HCT116 (cell line): Measurements from ENCODE around the gene PRKN. TPM values are rescaled to one million over a fixed set of nuclear protein-coding genes. Genes with fewer than 3 reads are reported as not detected.

Source experiments
- ATAC-seq: fragments of 200-7000 bp; cut with Tn5 transposase; 2 replicates; pipeline ENCODE4 v1.9.1; 2020; ENCODE audit warnings: mild to moderate bottlenecking, moderate library complexity
- BruUV-seq: library from RNA; stranded (reverse); fragments of 400-500 nt; replicated peaks from 2 replicates; lab custom pipeline; 2021; lab: Mats Ljungman, UMichigan
- CTCF ChIA-PET: fragments of 300-600 bp; sonication (Branson Sonifier 250); formaldehyde crosslinking; loops from one replicate; lab custom pipeline; 2021; ENCODE audit warnings: antibody characterized with exemption; lab: Charles Lee
- POLR2A ChIA-PET: fragments of 300-600, 350-600 bp; sonication (Branson Sonifier 250); formaldehyde crosslinking; loops from one replicate; lab custom pipeline; 2021; ENCODE audit warnings: antibody characterized with exemption; lab: Charles Lee
- RAD21 ChIA-PET, 2 experiments: fragments of 300-600 bp; sonication (Branson Sonifier 250); formaldehyde crosslinking; loops; one replicate each; lab custom pipeline; 2023; ENCODE audit warnings: low total read pairs in 2 of 2; ENCODE audit not compliant: uncharacterized antibody in 2 of 2, unreplicated experiment in 2 of 2, low non-redundant PET in 1 of 2; lab: Charles Lee
- DNase-seq: peaks from one replicate; pipeline ENCODE4 v3.0.0-alpha.2; 2010; ENCODE audit warnings: low read depth, low spot score
- H2AFZ ChIP-seq: fragments of 200-600 bp; shearing (Covaris generic), sonication (generic); 2 replicates; pipeline ENCODE4 v1.6.1; 2017; ENCODE audit warnings: low read depth, mixed run types, mixed read lengths, antibody characterized with exemption, low read length; ENCODE audit not compliant: poor library complexity, severe bottlenecking
- H3K27ac ChIP-seq: 2 replicates; pipeline ENCODE4 v1.5.1; 2012; ENCODE audit warnings: low read depth, low read length
- H3K27me3 ChIP-seq: fragments of 200-600 bp; sonication (generic); 2 replicates; pipeline ENCODE4 v1.6.1; 2016; ENCODE audit warnings: mixed run types, low read length, mixed read lengths; ENCODE audit not compliant: insufficient read depth
- H3K36me3 ChIP-seq, 2 experiments: fragments of 200-500 bp in 1 of 2; fragments of 200-600 bp in 1 of 2; sonication (Bioruptor generic) in 1 of 2; sonication (generic) in 1 of 2; 2 replicates each; pipeline versions ENCODE4 v1.5.1 to v1.6.1; 2014 to 2016; ENCODE audit warnings: low read length in 2 of 2, inconsistent platforms in 1 of 2, mixed read lengths in 1 of 2, mixed run types in 1 of 2; ENCODE audit not compliant: insufficient read depth in 2 of 2, control insufficient read depth in 1 of 2
- H3K4me1 ChIP-seq, 2 experiments: fragments of 200-600 bp in 1 of 2; sonication (generic) in 1 of 2; 2 replicates each; pipeline versions ENCODE4 v1.5.1 to v1.6.1; 2012 to 2017; ENCODE audit warnings: low read length in 2 of 2, inconsistent platforms in 1 of 2, mild to moderate bottlenecking in 1 of 2, mixed read lengths in 1 of 2, mixed run types in 1 of 2, moderate library complexity in 1 of 2; ENCODE audit not compliant: insufficient read depth in 2 of 2, control insufficient read depth in 1 of 2
- H3K4me2 ChIP-seq: fragments of 200-600 bp; sonication (generic); 2 replicates; pipeline ENCODE4 v1.6.1; 2017; ENCODE audit warnings: mixed run types, low read length, mixed read lengths
- H3K4me3 ChIP-seq, 2 experiments: fragments of 200-600 bp in 1 of 2; sonication (generic) in 1 of 2; replicated peaks in 1 of 2; 2 replicates each; pipeline ENCODE4 v1.5.1; 2011 to 2016; ENCODE audit warnings: low read length in 2 of 2, control low read depth in 1 of 2, low read depth in 1 of 2, mild to moderate bottlenecking in 1 of 2, mixed read lengths in 1 of 2, mixed run types in 1 of 2
- H3K79me2 ChIP-seq: fragments of 200-600 bp; sonication (generic); 2 replicates; pipeline ENCODE4 v1.6.1; 2017; ENCODE audit warnings: mild to moderate bottlenecking, mixed run types, low read length, moderate library complexity, mixed read lengths; ENCODE audit not compliant: insufficient read depth
- H3K9ac ChIP-seq: fragments of 200-600 bp; sonication (generic); 2 replicates; pipeline ENCODE4 v1.6.1; 2016; ENCODE audit warnings: low read length, mixed read lengths
- H3K9me2 ChIP-seq: fragments of 200-600 bp; sonication (generic), shearing (Covaris generic); 2 replicates; pipeline ENCODE4 v1.6.1; 2017; ENCODE audit warnings: mixed run types, mild to moderate bottlenecking, moderate library complexity; ENCODE audit not compliant: insufficient read depth
- H3K9me3 ChIP-seq, 2 experiments: fragments of 200-500 bp in 1 of 2; fragments of 200-600 bp in 1 of 2; sonication (Bioruptor generic) in 1 of 2; sonication (generic) in 1 of 2; 2 replicates each; pipeline ENCODE4 v1.6.1; 2014 to 2017; ENCODE audit warnings: low read length in 2 of 2, mixed read lengths in 2 of 2, inconsistent platforms in 1 of 2, low read depth in 1 of 2, mild to moderate bottlenecking in 1 of 2, mixed run types in 1 of 2, moderate library complexity in 1 of 2; ENCODE audit not compliant: control insufficient read depth in 1 of 2, insufficient read depth in 1 of 2
- H4K20me1 ChIP-seq: fragments of 200-600 bp; sonication (generic), shearing (Covaris generic); 2 replicates; pipeline ENCODE4 v1.6.1; 2017; ENCODE audit warnings: mixed run types, mild to moderate bottlenecking, moderate library complexity; ENCODE audit not compliant: insufficient read depth
- CBX3 ChIP-seq: IDR thresholded peaks from 2 replicates; pipeline ENCODE4 v1.6.1; 2012; ENCODE audit warnings: low read depth
- CTCF ChIP-seq, 3 experiments: fragments of 200-600 bp in 1 of 3; sonication (generic) in 1 of 3; IDR thresholded peaks in 2 of 3; conservative IDR thresholded peaks in 1 of 3; 2 replicates each; pipeline ENCODE4 v1.5.1; 2012 to 2017; ENCODE audit warnings: low read depth in 2 of 3, low read length in 2 of 3, antibody characterized with exemption in 1 of 3, borderline replicate concordance in 1 of 3, control low read depth in 1 of 3, mild to moderate bottlenecking in 1 of 3, mixed read lengths in 1 of 3, mixed run types in 1 of 3, moderate library complexity in 1 of 3; ENCODE audit not compliant: insufficient read depth in 1 of 3
- EGR1 ChIP-seq: IDR thresholded peaks from 2 replicates; pipeline ENCODE4 v1.6.1; 2012; ENCODE audit warnings: low read depth
- JUND ChIP-seq: IDR thresholded peaks from 2 replicates; pipeline ENCODE4 v1.6.1; 2012
- POLR2AphosphoS5 ChIP-seq: IDR thresholded peaks from 2 replicates; pipeline ENCODE4 v1.6.1; 2011; ENCODE audit warnings: mild to moderate bottlenecking, low read depth, low read length, moderate library complexity
- REST ChIP-seq: IDR thresholded peaks from 2 replicates; pipeline ENCODE4 v1.6.1; 2012; ENCODE audit warnings: low read depth
- TCF7L2 ChIP-seq: IDR thresholded peaks from 2 replicates; pipeline ENCODE4 v1.7.0; 2011; ENCODE audit warnings: borderline replicate concordance, inconsistent platforms; ENCODE audit not compliant: insufficient read depth, insufficient read length; ENCODE audit errors: extremely low read depth
- intact Hi-C: fragments of 100-400 bp; cut with micrococcal nuclease; formaldehyde crosslinking; loops from 2 replicates; pipeline ENCODE4 v1.10.0; 2022
- total RNA-seq: library from RNA; stranded (reverse); gene quantifications from one replicate; pipeline ENCODE4 v1.2.1, GENCODE V29; 2021; ENCODE audit not compliant: unreplicated experiment

PRKN gene
- total RNA-seq, 1 experiment from 2014 or later = 2.6 TPM

- H3K4me2 ChIP-seq = no peak overlapping the region
- no peak overlapping the region for H2AFZ ChIP-seq
- no peaks in the 10 kb centered on the region for H3K27me3 ChIP-seq
- no peaks in the 10 kb centered on the region for H3K9me3 ChIP-seq
- H3K27ac ChIP-seq = no peak overlapping the region
- CTCF ChIA-PET = no interaction called here
- no peak for ATAC-seq
- no peaks in the 10 kb centered on the region for H3K79me2 ChIP-seq
- H4K20me1 ChIP-seq = no peaks in the 10 kb centered on the region
- POLR2A ChIA-PET = no interaction called here
- TF ChIP-seq EGR1 = no peak
- TF ChIP-seq CBX3 = no peak
- no peak for TF ChIP-seq POLR2AphosphoS5
- TF ChIP-seq JUND = no peak
- TF ChIP-seq CTCF (IDR thresholded peaks at IDR 0.05 in 2 of 3, conservative IDR thresholded peaks at IDR 0.05 in 1 of 3; ENCODE audit: borderline replicate concordance in 1 of 3, insufficient read depth in 1 of 3, low read depth in 2 of 3, low read length in 2 of 3) = no peak
- no peak for TF ChIP-seq TCF7L2
- TF ChIP-seq REST = no peak
- H3K4me1 ChIP-seq = peaks cover 1% of the 10 kb centered on the region in 2 experiments; a peak in 2 of 4 replicates
- BruUV-seq = no TSS peak
- no peak overlapping the region for H3K4me3 ChIP-seq
- no peak for DNase-seq
- H3K9ac ChIP-seq = no peak overlapping the region
- RAD21 ChIA-PET = interaction anchor here in 1 of 2 experiments (0.8 kb wide), 1 partner anchor 328 kb away, joined by 3 read pairs; no protein-coding TSS in a partner anchor
- H3K36me3 ChIP-seq = no peaks in the 10 kb centered on the region
- H3K9me2 ChIP-seq = no peaks in the 10 kb centered on the region
- intact Hi-C loops = no loop called here
Measured at GRCh38 chr6:161745594-161746141, 981.9 kb downstream of the PRKN start.
